Measurements from ENCODE around the gene FOLR3. TPM values are rescaled to one million over a fixed set of nuclear protein-coding genes. Genes with fewer than 3 reads are reported as not detected.
"Not testable (repeated sequence)": the region's sequence is repeated elsewhere in the genome, so short reads cannot be mapped to it uniquely, and the experiment has no call there.

The FOLR3 gene
- total and polyA plus RNA-seq, 4 experiments from 2014 or later, result not detected

GRCh38 chr11:72173291-72173690, 37.8 kb downstream of the FOLR3 start:
- ChIA-PET CTCF (ENCODE audit: partially characterized antibody) (interaction anchor here (1.0 kb wide), 1 partner anchor 30 kb away, joined by 3 read pairs; no protein-coding TSS in a partner anchor), POLR2A (ENCODE audit: partially characterized antibody) (no interaction called here)
- no peak overlapping the region for H3K27ac ChIP-seq (ENCODE audit: low read depth, low read length)
- H3K4me3 ChIP-seq (ENCODE audit: low read length in 2 of 2), result no peak overlapping the region
- Mint-ChIP-seq H3K9me3 (no peaks in the 10 kb centered on the region), H3K4me3 (no peak overlapping the region), H3K36me3 (no peaks in the 10 kb centered on the region), H3K27ac (no peak overlapping the region), H3K4me1 (peaks cover 0 to 3% (median under 1%) of the 10 kb centered on the region in 4 donors), H3K27me3 (peaks cover 5 to 13% of the 10 kb centered on the region in 2 donors)
- H3K36me3 ChIP-seq (ENCODE audit: insufficient read depth, low read length), result no peaks in the 10 kb centered on the region
- no peaks in the 10 kb centered on the region for H3K27me3 ChIP-seq (ENCODE audit: insufficient read depth, low read length)
- H3K4me1 ChIP-seq (ENCODE audit: insufficient read depth, low read length), result no peaks in the 10 kb centered on the region
- no peak for DNase-seq
- no peaks in the 10 kb centered on the region for H3K9me3 ChIP-seq (ENCODE audit: control insufficient read depth in 1 of 2, low read length in 2 of 2)
- intact Hi-C loops (cut with micrococcal nuclease), result no loop called here

GRCh38 chr11:72174302-72175070, 39.0 kb downstream of the FOLR3 start:
- H3K4me3 ChIP-seq (ENCODE audit: low read length in 2 of 2), result no peak overlapping the region
- Mint-ChIP-seq H3K4me1 (peaks cover 0 to 3% (median under 1%) of the 10 kb centered on the region in 4 donors), H3K36me3 (no peaks in the 10 kb centered on the region), H3K9me3 (no peaks in the 10 kb centered on the region), H3K27me3 (peaks cover 5 to 13% of the 10 kb centered on the region in 2 donors), H3K27ac (no peak overlapping the region), H3K4me3 (no peak overlapping the region)
- no peaks in the 10 kb centered on the region for H3K36me3 ChIP-seq (ENCODE audit: insufficient read depth, low read length)
- no peak overlapping the region for H3K27ac ChIP-seq (ENCODE audit: low read depth, low read length)
- no peaks in the 10 kb centered on the region for H3K4me1 ChIP-seq (ENCODE audit: insufficient read depth, low read length)
- H3K9me3 ChIP-seq (ENCODE audit: control insufficient read depth in 1 of 2, low read length in 2 of 2), result no peaks in the 10 kb centered on the region
- intact Hi-C loops (cut with micrococcal nuclease), result no loop called here
- ChIA-PET CTCF (ENCODE audit: partially characterized antibody) (interaction anchor here (1.0 kb wide), 2 partner anchors 9 to 31 kb away, joined by 3 read pairs; no protein-coding TSS in a partner anchor), POLR2A (ENCODE audit: partially characterized antibody) (no interaction called here)
- H3K27me3 ChIP-seq (ENCODE audit: insufficient read depth, low read length), result no peaks in the 10 kb centered on the region
- no peak for DNase-seq

GRCh38 chr11:72177656-72178055, 42.1 kb downstream of the FOLR3 start:
- Mint-ChIP-seq H3K9me3 (no peaks in the 10 kb centered on the region), H3K27ac (no peak overlapping the region), H3K27me3 (peaks cover 8 to 14% of the 10 kb centered on the region in 2 donors), H3K36me3 (no peaks in the 10 kb centered on the region), H3K4me3 (no peak overlapping the region), H3K4me1 (no peaks in the 10 kb centered on the region)
- no peak for DNase-seq
- intact Hi-C loops (cut with micrococcal nuclease), result no loop called here
- no peaks in the 10 kb centered on the region for H3K4me1 ChIP-seq (ENCODE audit: insufficient read depth, low read length)
- H3K27me3 ChIP-seq (ENCODE audit: insufficient read depth, low read length), result no peaks in the 10 kb centered on the region
- POLR2A ChIA-PET (ENCODE audit: partially characterized antibody), result no interaction called here
- no peak overlapping the region for H3K27ac ChIP-seq (ENCODE audit: low read depth, low read length)
- no peak overlapping the region for H3K4me3 ChIP-seq (ENCODE audit: low read length in 2 of 2)
- no peaks in the 10 kb centered on the region for H3K9me3 ChIP-seq (ENCODE audit: control insufficient read depth in 1 of 2, low read length in 2 of 2)
- CTCF ChIA-PET (ENCODE audit: partially characterized antibody), result no interaction called here
- no peaks in the 10 kb centered on the region for H3K36me3 ChIP-seq (ENCODE audit: insufficient read depth, low read length)

GRCh38 chr11:72179049-72179803, 43.7 kb downstream of the FOLR3 start:
- peaks cover 0 to 4% (median 3%) of the 10 kb centered on the region in 4 donors for H3K4me1 Mint-ChIP-seq
- Histone ChIP-seq H3K27ac (ENCODE audit: low read depth, low read length) (no peak overlapping the region), H3K9me3 (ENCODE audit: control insufficient read depth in 1 of 2, low read length in 2 of 2) (no peaks in the 10 kb centered on the region), H3K4me3 (ENCODE audit: low read length in 2 of 2) (no peak overlapping the region), H3K4me1 (ENCODE audit: insufficient read depth, low read length) (no peaks in the 10 kb centered on the region), H3K27me3 (ENCODE audit: insufficient read depth, low read length) (no peaks in the 10 kb centered on the region), H3K36me3 (ENCODE audit: insufficient read depth, low read length) (no peaks in the 10 kb centered on the region)
- H3K27me3 Mint-ChIP-seq, result peaks cover 10 to 16% of the 10 kb centered on the region in 2 donors
- POLR2A ChIA-PET (ENCODE audit: partially characterized antibody), result no interaction called here
- intact Hi-C loops (cut with micrococcal nuclease), result no loop called here
- H3K9me3 Mint-ChIP-seq, result no peaks in the 10 kb centered on the region
- no peak overlapping the region for H3K4me3 Mint-ChIP-seq
- DNase-seq, result no peak
- CTCF ChIA-PET (ENCODE audit: partially characterized antibody), result interaction anchor here (1.1 kb wide), 1 partner anchor 9 kb away, joined by 3 read pairs; no protein-coding TSS in a partner anchor
- H3K36me3 Mint-ChIP-seq, result no peaks in the 10 kb centered on the region
- H3K27ac Mint-ChIP-seq, result no peak overlapping the region

GRCh38 chr11:72179804-72180396, 44.4 kb downstream of the FOLR3 start:
- Histone ChIP-seq H3K27ac (ENCODE audit: low read depth, low read length) (no peak overlapping the region), H3K4me1 (ENCODE audit: insufficient read depth, low read length) (no peaks in the 10 kb centered on the region), H3K27me3 (ENCODE audit: insufficient read depth, low read length) (no peaks in the 10 kb centered on the region), H3K4me3 (ENCODE audit: low read length in 2 of 2) (no peak overlapping the region), H3K9me3 (ENCODE audit: control insufficient read depth in 1 of 2, low read length in 2 of 2) (no peaks in the 10 kb centered on the region), H3K36me3 (ENCODE audit: insufficient read depth, low read length) (no peaks in the 10 kb centered on the region)
- no peaks in the 10 kb centered on the region for H3K9me3 Mint-ChIP-seq
- intact Hi-C loops (cut with micrococcal nuclease), result loop anchor here (5.0 kb wide), 1 partner anchor 252 kb away; the partner anchor contains the start of gene CLPB
- H3K4me1 Mint-ChIP-seq, result peaks cover 0 to 4% (median 3%) of the 10 kb centered on the region in 4 donors
- peaks cover 10 to 12% of the 10 kb centered on the region in 2 donors for H3K27me3 Mint-ChIP-seq
- no peak overlapping the region for H3K4me3 Mint-ChIP-seq
- no peak overlapping the region for H3K27ac Mint-ChIP-seq
- ChIA-PET CTCF (ENCODE audit: partially characterized antibody) (interaction anchor here (1.1 kb wide), 1 partner anchor 9 kb away, joined by 3 read pairs; no protein-coding TSS in a partner anchor), POLR2A (ENCODE audit: partially characterized antibody) (no interaction called here)
- no peak for DNase-seq
- H3K36me3 Mint-ChIP-seq, result no peaks in the 10 kb centered on the region

GRCh38 chr11:72180892-72181552, 45.5 kb downstream of the FOLR3 start:
- H3K27me3 ChIP-seq (ENCODE audit: insufficient read depth, low read length); DNase-seq; H3K4me3 ChIP-seq (ENCODE audit: low read length in 2 of 2); H3K27ac ChIP-seq (ENCODE audit: low read depth, low read length); H3K36me3 Mint-ChIP-seq; H3K27ac Mint-ChIP-seq; H3K9me3 Mint-ChIP-seq; POLR2A ChIA-PET (ENCODE audit: partially characterized antibody); H3K36me3 ChIP-seq (ENCODE audit: insufficient read depth, low read length); H3K4me1 Mint-ChIP-seq; H3K4me1 ChIP-seq (ENCODE audit: insufficient read depth, low read length); H3K9me3 ChIP-seq (ENCODE audit: control insufficient read depth in 1 of 2, low read length in 2 of 2); H3K4me3 Mint-ChIP-seq: not testable (repeated sequence)
- H3K27me3 Mint-ChIP-seq, result peaks cover 8 to 12% of the 10 kb centered on the region in 2 donors
- intact Hi-C loops (cut with micrococcal nuclease), result loop anchor here (5.0 kb wide), 1 partner anchor 251 kb away; the partner anchor contains the start of gene CLPB
- CTCF ChIA-PET (ENCODE audit: partially characterized antibody), result interaction anchor here (1.1 kb wide), 1 partner anchor 8 kb away, joined by 3 read pairs; no protein-coding TSS in a partner anchor

Measured in CD4-positive, alpha-beta memory T cell (primary cell).